Choroid plexus epithelial cell (primary cell): ENCODE results near the gene CMIP.

Experiments
- DNase-seq: peaks from one replicate; pipeline ENCODE4 v3.0.0-alpha.2; 2010; ENCODE audit warnings: low read depth
- H3K4me3 ChIP-seq: 2 replicates; pipeline ENCODE4 v1.5.1; 2011; ENCODE audit warnings: low read depth, mild to moderate bottlenecking, control low read depth, low read length, moderate library complexity
- CTCF ChIP-seq: conservative IDR thresholded peaks from 2 replicates; pipeline ENCODE4 v1.5.1; 2011; ENCODE audit warnings: low read depth, mild to moderate bottlenecking, control low read depth, inconsistent platforms, low read length, moderate library complexity

The CMIP gene

GRCh38 chr16:81468269-81468902, 23.8 kb downstream of the CMIP start:
- DNase-seq: no peak
- TF ChIP-seq CTCF: no peak
- no peak overlapping the region for H3K4me3 ChIP-seq

GRCh38 chr16:81469183-81469677, 24.6 kb downstream of the CMIP start:
- DNase-seq: no peak
- no peak for TF ChIP-seq CTCF
- no peak overlapping the region for H3K4me3 ChIP-seq

GRCh38 chr16:81469710-81470535, 25.3 kb downstream of the CMIP start:
- no peak for TF ChIP-seq CTCF
- DNase-seq: peak; percentile 60
- no peak overlapping the region for H3K4me3 ChIP-seq

GRCh38 chr16:81470796-81471636, 26.4 kb downstream of the CMIP start:
- no peak for TF ChIP-seq CTCF
- DNase-seq: no peak
- no peak overlapping the region for H3K4me3 ChIP-seq

- no peak for TF ChIP-seq CTCF
- DNase-seq: no peak
- no peak overlapping the region for H3K4me3 ChIP-seq
Measured at GRCh38 chr16:81471882-81472281, 27.3 kb downstream of the CMIP start.

- no peak for TF ChIP-seq CTCF
- no peak overlapping the region for H3K4me3 ChIP-seq
- no peak for DNase-seq
Measured at GRCh38 chr16:81472391-81472790, 27.8 kb downstream of the CMIP start.
